Fibroblast of lung (primary cell): ENCODE measurements around the gene NEU3.
"Not testable (repeated sequence)": the region's sequence is repeated elsewhere in the genome, so short reads cannot be mapped to it uniquely, and the experiment has no call there.

Source experiments
- EZH2 ChIP-seq: IDR thresholded peaks from 2 replicates; pipeline ENCODE4 v1.5.1; 2012; ENCODE audit warnings: low read length, control low read depth, mild to moderate bottlenecking; ENCODE audit errors: missing control alignments
- TF ChIP-seq, protein P1 (sequence below), 2 donors: IDR thresholded peaks in 1 of 2; conservative IDR thresholded peaks in 1 of 2; 1 replicate in 1 of 2; 2 replicates in 1 of 2; pipeline ENCODE4 v1.5.1; 2011 to 2012; ENCODE audit warnings: low read length in 2 of 2, control low read depth in 1 of 2, inconsistent platforms in 1 of 2, low read depth in 1 of 2, mild to moderate bottlenecking in 1 of 2

GRCh38 chr11:75046668-75047067, 57.9 kb downstream of the NEU3 start:
- TF ChIP-seq, protein P1, sequence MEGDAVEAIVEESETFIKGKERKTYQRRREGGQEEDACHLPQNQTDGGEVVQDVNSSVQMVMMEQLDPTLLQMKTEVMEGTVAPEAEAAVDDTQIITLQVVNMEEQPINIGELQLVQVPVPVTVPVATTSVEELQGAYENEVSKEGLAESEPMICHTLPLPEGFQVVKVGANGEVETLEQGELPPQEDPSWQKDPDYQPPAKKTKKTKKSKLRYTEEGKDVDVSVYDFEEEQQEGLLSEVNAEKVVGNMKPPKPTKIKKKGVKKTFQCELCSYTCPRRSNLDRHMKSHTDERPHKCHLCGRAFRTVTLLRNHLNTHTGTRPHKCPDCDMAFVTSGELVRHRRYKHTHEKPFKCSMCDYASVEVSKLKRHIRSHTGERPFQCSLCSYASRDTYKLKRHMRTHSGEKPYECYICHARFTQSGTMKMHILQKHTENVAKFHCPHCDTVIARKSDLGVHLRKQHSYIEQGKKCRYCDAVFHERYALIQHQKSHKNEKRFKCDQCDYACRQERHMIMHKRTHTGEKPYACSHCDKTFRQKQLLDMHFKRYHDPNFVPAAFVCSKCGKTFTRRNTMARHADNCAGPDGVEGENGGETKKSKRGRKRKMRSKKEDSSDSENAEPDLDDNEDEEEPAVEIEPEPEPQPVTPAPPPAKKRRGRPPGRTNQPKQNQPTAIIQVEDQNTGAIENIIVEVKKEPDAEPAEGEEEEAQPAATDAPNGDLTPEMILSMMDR (conservative IDR thresholded peaks at IDR 0.05 in 1 of 2, IDR thresholded peaks at IDR 0.05 in 1 of 2; ENCODE audit: low read depth in 1 of 2, low read length in 2 of 2), result not testable (repeated sequence)
- TF ChIP-seq EZH2, result not testable (repeated sequence)
